Smooth muscle cell (in vitro differentiated cells): ENCODE measurements around the gene SERPINE1. TPM values are rescaled to one million over a fixed set of nuclear protein-coding genes. Genes with fewer than 3 reads are reported as not detected.

Experiments used
- DNase-seq: peaks from one replicate; lab custom pipeline; 2025; ENCODE audit not compliant: unreplicated experiment; lab: John Stamatoyannopoulos, UW
- H2AFZ ChIP-seq: fragments of 200-600 bp; sonication (generic); 2 replicates; pipeline ENCODE4 v1.6.0; 2016; ENCODE audit warnings: antibody characterized with exemption, low read depth, mild to moderate bottlenecking
- H3F3A ChIP-seq: fragments of 200-600 bp; sonication (generic); 2 replicates; pipeline ENCODE4 v1.6.0; 2017; ENCODE audit warnings: antibody characterized with exemption, low read depth
- H3K27ac ChIP-seq: fragments of 200-600 bp; sonication (generic); 2 replicates; pipeline ENCODE4 v1.5.1; 2016; ENCODE audit warnings: low read depth, mild to moderate bottlenecking
- H3K27me3 ChIP-seq: fragments of 200-600 bp; sonication (generic); 2 replicates; pipeline ENCODE4 v1.6.1; 2016; ENCODE audit warnings: low read depth, mild to moderate bottlenecking
- H3K36me3 ChIP-seq: fragments of 200-600 bp; sonication (generic); 2 replicates; pipeline ENCODE4 v1.5.1; 2016; ENCODE audit warnings: low read depth
- H3K4me1 ChIP-seq: fragments of 200-600 bp; sonication (generic); 2 replicates; pipeline ENCODE4 v1.5.1; 2016; ENCODE audit warnings: low read depth
- H3K4me2 ChIP-seq: fragments of 200-600 bp; sonication (generic); 2 replicates; pipeline ENCODE4 v1.6.0; 2016; ENCODE audit warnings: mild to moderate bottlenecking
- H3K4me3 ChIP-seq: fragments of 200-600 bp; sonication (generic); 2 replicates; pipeline ENCODE4 v1.5.1; 2016; ENCODE audit warnings: mild to moderate bottlenecking
- H3K79me2 ChIP-seq: fragments of 200-600 bp; sonication (generic); 2 replicates; pipeline ENCODE4 v1.6.0; 2016; ENCODE audit warnings: low read depth, mild to moderate bottlenecking
- H3K9ac ChIP-seq: fragments of 200-600 bp; sonication (generic); 2 replicates; pipeline ENCODE4 v1.6.0; 2016; ENCODE audit warnings: low read depth
- H3K9me3 ChIP-seq: fragments of 200-600 bp; sonication (generic); replicated peaks from 2 replicates; pipeline ENCODE4 v1.5.1; 2016; ENCODE audit warnings: low read depth
- H4K20me1 ChIP-seq: fragments of 200-600 bp; sonication (generic); 2 replicates; pipeline ENCODE4 v1.6.0; 2016; ENCODE audit warnings: low read depth
- CTCF ChIP-seq: fragments of 200-600 bp; sonication (generic); IDR thresholded peaks from 2 replicates; pipeline ENCODE4 v1.5.1; 2017; ENCODE audit warnings: borderline replicate concordance, mild to moderate bottlenecking, antibody characterized with exemption; ENCODE audit not compliant: insufficient read depth, poor library complexity, severe bottlenecking
- WGBS: methylation state at CpG from one replicate; pipeline ENCODE4 v1.1.7; 2016; ENCODE audit warnings: low lambda C conversion rate; 5-methylcytosine and 5-hydroxymethylcytosine counted together
- polyA plus RNA-seq: library from polyadenylated mRNA; unstranded; fragments of >200 nt; fragmentation: Nextera tagmentation; extraction: Ambion mirVana; gene quantifications from 2 replicates; pipeline ENCODE4 v1.2.1, GENCODE V29; 2016
- total RNA-seq: library from RNA; depleted of rRNA; stranded (reverse); fragments of >200 nt; gene quantifications from 2 replicates; pipeline ENCODE4 v1.2.3, GENCODE V29; 2014

Gene SERPINE1
- total and polyA plus RNA-seq, 2 experiments from 2014 or later: 435 to 495 TPM

GRCh38 chr7:101133621-101134398 lies 6.9 kb downstream of the SERPINE1 start:
- Histone ChIP-seq H3K4me2 (peak overlapping the region; percentile 64), H3K36me3 (peaks cover 6% of the 10 kb centered on the region), H3K4me1 (peaks cover 21% of the 10 kb centered on the region), H3K27ac (peak overlapping the region; percentile 93), H3K9ac (no peak overlapping the region), H3K9me3 (no peaks in the 10 kb centered on the region), H3K27me3 (no peaks in the 10 kb centered on the region), H4K20me1 (peaks cover 44% of the 10 kb centered on the region), H3F3A (peaks cover 60% of the 10 kb centered on the region), H3K79me2 (no peaks in the 10 kb centered on the region), H3K4me3 (no peak overlapping the region), H2AFZ (no peak overlapping the region)
- no peak for TF ChIP-seq CTCF
- 80% methylated on average over 15 of the region's 15 CpGs for WGBS
- no peak for DNase-seq

- no peaks in the 10 kb centered on the region for H3K9me3 ChIP-seq
- no peak for DNase-seq
- H3K4me3 ChIP-seq: no peak overlapping the region
- H3K9ac ChIP-seq: no peak overlapping the region
- peak overlapping the region; percentile 93 for H3K27ac ChIP-seq
- H3K36me3 ChIP-seq: peaks cover 6% of the 10 kb centered on the region
- no peak overlapping the region for H2AFZ ChIP-seq
- 65% methylated on average over 6 of the region's 6 CpGs for WGBS
- H3F3A ChIP-seq: peaks cover 65% of the 10 kb centered on the region
- H3K27me3 ChIP-seq: no peaks in the 10 kb centered on the region
- H3K4me1 ChIP-seq: peaks cover 21% of the 10 kb centered on the region
- no peaks in the 10 kb centered on the region for H3K79me2 ChIP-seq
- TF ChIP-seq CTCF: no peak
- H4K20me1 ChIP-seq: peaks cover 39% of the 10 kb centered on the region
- H3K4me2 ChIP-seq: peak overlapping the region; percentile 64
These were observed 7.6 kb downstream of the SERPINE1 start for GRCh38 chr7:101134399-101134980.

- no peak for DNase-seq
These were observed 10.8 kb downstream of the SERPINE1 start for GRCh38 chr7:101137651-101138212.

More at GRCh38 chr7:101137651-101138212, 10.8 kb downstream of the SERPINE1 start:
- Histone ChIP-seq H3K9ac (peak overlapping the region; percentile 69), H3K4me1 (peaks cover 21% of the 10 kb centered on the region), H3K4me3 (no peak overlapping the region), H4K20me1 (peaks cover 8% of the 10 kb centered on the region), H3K4me2 (peak overlapping the region; percentile 41), H3K27me3 (no peaks in the 10 kb centered on the region), H3K79me2 (no peaks in the 10 kb centered on the region), H3K9me3 (no peaks in the 10 kb centered on the region), H3F3A (peaks cover 43% of the 10 kb centered on the region), H3K27ac (peak overlapping the region; percentile 93), H2AFZ (no peak overlapping the region), H3K36me3 (no peaks in the 10 kb centered on the region)
- 86% methylated on average over 9 of the region's 9 CpGs for WGBS
- TF ChIP-seq CTCF: no peak
